GM13977 (cell line): ENCODE results near the gene RASEF.

Source experiments
- DNase-seq: peaks from one replicate; pipeline ENCODE4 v3.0.0; 2012; ENCODE audit warnings: low spot score
- in situ Hi-C: fragments of 300-500 bp; cut with MboI; formaldehyde crosslinking; loops from one replicate; pipeline ENCODE4 v1.12.0; 2022; ENCODE audit warnings: low sequenced_read_pairs, low pct_unique_long_range_greater_than_20kb, mixed read lengths, inconsistent platforms; ENCODE audit not compliant: unreplicated experiment
- TF ChIP-seq, protein P1 (sequence below): IDR thresholded peaks from 2 replicates; pipeline ENCODE4 v1.5.1; 2012; ENCODE audit warnings: mild to moderate bottlenecking, control low read depth; ENCODE audit not compliant: insufficient read depth; ENCODE audit errors: extremely low read depth, missing control alignments

The RASEF gene

DNA sequence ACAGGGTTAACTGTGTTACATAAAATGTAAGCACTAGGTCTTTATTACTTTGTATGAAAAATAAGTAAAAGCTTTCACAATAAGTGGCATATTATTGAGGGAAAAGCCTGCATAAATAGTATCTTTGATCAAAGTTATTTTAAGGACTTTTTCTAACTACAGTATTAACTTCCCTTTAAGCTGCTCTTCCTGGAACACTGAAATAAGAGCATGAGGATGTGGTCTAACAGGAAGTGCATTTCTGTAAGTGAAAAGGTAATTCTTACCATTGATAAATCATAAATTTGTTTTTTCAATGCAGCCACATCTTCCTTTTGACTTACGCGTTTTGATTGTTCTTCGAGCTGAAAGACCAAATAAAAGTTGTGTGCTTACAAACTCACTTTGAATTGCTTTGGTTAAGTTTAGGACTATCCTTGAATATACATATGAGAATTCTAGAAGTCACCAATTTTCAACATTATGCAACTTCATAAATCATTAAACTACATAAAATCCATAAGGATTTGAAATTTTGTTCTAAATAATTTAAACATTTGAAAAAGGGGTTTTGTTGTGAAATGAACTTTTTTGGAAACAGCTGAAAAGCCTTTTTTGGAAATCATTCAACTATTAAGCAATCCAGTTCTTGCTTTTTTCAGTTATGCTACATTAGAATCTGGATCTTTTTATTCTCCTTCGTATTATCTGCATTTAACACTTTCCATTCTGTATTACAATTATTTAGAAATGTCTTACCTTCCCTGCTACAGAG, 50.6 kb downstream of the RASEF start:
- in situ Hi-C loops, result no loop called here

DNA sequence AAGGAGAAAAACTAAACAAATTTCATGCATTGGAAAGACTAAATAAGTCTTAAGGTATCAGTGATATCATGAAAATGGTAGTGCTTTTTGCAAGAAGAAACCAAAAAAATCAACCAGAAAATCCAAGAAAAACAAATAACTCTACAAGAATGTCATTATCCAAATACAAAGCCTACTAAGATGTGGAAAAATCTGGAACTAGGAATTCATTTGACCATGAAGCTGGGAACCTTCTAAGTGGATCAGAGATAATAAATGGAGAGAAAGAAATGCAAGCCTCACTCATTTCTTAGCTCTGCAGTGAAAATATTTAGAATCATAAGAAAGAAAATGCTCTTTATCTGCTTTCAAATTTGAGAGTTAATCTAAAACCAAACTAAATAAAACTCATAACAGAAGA, 51.3 kb downstream of the RASEF start:
- TF ChIP-seq, protein P1, sequence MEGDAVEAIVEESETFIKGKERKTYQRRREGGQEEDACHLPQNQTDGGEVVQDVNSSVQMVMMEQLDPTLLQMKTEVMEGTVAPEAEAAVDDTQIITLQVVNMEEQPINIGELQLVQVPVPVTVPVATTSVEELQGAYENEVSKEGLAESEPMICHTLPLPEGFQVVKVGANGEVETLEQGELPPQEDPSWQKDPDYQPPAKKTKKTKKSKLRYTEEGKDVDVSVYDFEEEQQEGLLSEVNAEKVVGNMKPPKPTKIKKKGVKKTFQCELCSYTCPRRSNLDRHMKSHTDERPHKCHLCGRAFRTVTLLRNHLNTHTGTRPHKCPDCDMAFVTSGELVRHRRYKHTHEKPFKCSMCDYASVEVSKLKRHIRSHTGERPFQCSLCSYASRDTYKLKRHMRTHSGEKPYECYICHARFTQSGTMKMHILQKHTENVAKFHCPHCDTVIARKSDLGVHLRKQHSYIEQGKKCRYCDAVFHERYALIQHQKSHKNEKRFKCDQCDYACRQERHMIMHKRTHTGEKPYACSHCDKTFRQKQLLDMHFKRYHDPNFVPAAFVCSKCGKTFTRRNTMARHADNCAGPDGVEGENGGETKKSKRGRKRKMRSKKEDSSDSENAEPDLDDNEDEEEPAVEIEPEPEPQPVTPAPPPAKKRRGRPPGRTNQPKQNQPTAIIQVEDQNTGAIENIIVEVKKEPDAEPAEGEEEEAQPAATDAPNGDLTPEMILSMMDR, result no peak
- in situ Hi-C loops, result no loop called here
- no peak for DNase-seq

More for the DNA sequence above, 50.6 kb downstream of the RASEF start:
- no peak for DNase-seq
- TF ChIP-seq, protein P1, result no peak

DNA sequence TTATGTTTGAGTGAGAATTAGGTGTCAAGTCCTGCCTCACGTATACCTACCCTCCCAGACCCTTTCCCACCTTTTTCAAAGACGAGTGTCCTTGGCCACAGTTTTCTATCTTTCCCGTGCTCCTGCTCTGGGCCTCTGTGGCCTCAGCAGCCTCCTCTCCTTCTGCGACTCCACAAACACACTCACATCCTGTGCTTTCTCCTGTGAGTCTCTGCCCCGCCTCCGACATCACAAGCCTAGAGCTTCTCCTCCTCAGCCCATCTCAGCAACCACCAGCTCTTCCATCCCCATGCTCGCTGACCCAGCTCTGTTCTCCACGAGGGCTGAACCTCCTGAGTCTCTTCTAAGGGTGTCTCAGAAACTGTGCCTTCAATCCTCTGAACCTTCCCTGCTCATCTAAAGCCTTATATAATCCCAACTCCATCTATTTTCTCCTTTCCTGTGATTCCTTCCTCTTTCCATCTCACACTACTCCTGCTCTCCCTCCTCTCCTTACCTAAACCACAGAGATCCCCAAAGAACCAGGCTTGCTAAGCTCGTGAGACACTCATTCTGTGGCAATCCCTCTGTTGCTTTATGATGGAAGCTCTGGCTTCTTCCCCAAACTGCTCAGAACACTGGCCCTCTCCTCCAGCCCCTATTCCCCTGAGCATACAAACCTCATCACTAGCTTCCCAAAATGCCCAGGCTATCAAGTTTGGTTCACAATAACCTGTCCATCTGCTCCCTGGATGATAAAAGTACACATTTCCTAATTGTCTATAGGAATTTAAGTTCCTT, 55.2 kb downstream of the RASEF start:
- TF ChIP-seq, protein P1, result no peak
- DNase-seq, result no peak
- in situ Hi-C loops, result no loop called here

DNA sequence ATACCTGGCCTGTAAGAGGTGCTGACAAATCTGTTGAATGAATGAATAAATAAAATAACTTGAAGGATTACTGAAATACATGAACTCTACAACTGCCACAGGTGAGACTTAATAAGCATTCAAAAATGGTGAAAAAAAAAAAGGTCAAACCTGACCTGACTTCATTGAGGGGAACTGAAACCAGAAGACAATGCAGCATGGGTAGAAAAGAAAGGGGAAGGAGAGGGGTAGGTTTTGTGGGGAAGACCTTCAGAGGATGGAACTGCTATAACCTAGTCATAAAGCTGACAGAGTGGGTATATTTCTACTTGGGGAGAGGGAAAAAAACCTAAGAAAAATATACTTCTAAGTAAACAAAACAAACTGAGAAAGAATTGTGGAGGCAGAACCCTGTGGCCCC, 56.6 kb downstream of the RASEF start:
- in situ Hi-C loops, result no loop called here
- TF ChIP-seq, protein P1, result no peak

DNA sequence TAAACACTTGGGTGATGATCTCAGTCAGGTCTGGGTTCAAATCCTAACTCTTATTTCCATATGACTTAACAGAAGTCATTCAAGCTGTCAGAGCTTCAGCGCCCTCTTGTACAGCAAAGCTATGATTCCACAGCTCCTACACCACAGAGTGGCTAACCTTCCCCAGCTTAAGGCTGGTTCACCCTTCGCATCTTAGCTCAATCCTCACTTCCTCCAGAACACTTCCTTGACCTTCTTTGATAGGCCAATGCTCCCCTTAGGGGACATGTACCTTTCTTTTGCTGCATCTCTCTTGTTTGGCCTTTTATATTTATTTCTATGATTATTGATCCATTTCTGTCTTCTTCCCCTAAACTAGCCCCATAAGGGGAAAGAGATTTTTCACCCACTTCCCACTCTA, 57.0 kb downstream of the RASEF start:
- TF ChIP-seq, protein P1, result no peak
- in situ Hi-C loops, result no loop called here
- no peak for DNase-seq

More for the DNA sequence above, 56.6 kb downstream of the RASEF start:
- no peak for DNase-seq

DNA sequence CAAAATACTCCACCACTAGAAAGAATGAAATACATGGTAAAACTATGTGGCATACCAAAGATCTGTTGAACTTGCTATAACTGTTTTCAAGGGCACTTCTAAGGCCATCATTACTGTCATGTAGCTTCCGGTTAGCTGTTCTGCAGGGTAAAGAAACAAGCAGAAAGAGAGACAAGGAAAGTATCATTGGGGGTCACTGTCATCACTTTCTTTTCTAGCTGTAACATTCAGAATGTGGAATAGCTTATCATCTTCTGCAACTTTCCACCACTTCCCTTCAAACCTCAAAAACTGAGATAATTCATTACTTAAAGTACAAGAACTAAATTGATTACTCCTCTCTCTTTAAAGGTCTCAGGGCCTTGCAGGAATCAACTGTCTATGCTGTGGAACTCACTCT, 57.6 kb downstream of the RASEF start:
- TF ChIP-seq, protein P1, result no peak
- in situ Hi-C loops, result no loop called here
- DNase-seq, result no peak
